A172 (cell line): ENCODE measurements around the gene TIGD6. TPM values are rescaled to one million over a fixed set of nuclear protein-coding genes. Genes with fewer than 3 reads are reported as not detected.
"Not testable (repeated sequence)": the region's sequence is repeated elsewhere in the genome, so short reads cannot be mapped to it uniquely, and the experiment has no call there.

Experiments
- DNase-seq: peaks from one replicate; pipeline ENCODE4 v3.0.0-alpha.2; 2015; ENCODE audit warnings: low spot score
- total RNA-seq: library from RNA; depleted of rRNA; stranded (reverse); fragments of >200 nt; shearing (Covaris generic); gene quantifications from 2 replicates; pipeline ENCODE4 v1.2.3, GENCODE V29; 2014; rRNA removed

Gene TIGD6
- 8.1 and 14.3 TPM in 2 replicates for total RNA-seq

GRCh38 chr5:150000256-150000989 is at the start of gene TIGD6, which contains the start of gene HMGXB3:
Gene TIGD6, minus strand, starts transcription at chr5:150000654. Its CDS starts 4,306 bp downstream, at chr5:149996348.
Gene HMGXB3, plus strand, starts transcription at chr5:150000739. Its CDS starts 4,114 bp downstream, at chr5:150004853.
- DNase-seq: peak; percentile 94

GRCh38 chr5:150046031-150046430 is 45.6 kb upstream of the TIGD6 start:
- DNase-seq: no peak

- no peak for DNase-seq
Measured at GRCh38 chr5:150045549-150045948, 45.1 kb upstream of the TIGD6 start.

DNA sequence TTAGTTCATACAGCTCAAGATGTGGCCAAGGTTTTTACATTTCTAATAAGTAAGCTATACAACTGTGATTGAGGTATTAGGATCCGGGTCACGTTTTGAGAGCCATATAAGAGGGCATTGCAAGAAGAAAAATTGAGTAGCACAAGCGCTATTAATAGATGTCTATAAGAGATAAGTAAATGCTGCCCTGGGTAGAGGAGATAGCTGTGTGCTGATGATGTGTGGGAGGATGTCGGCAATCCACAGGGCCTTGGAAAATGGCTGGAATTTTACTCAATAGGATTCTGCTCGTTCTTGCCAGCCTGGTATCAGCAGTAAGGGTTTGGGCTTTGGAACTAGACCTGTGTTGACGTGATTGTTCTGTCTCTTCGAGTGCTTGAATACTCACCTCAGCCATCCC is 44.3 kb upstream of the TIGD6 start:
- DNase-seq: no peak

- DNase-seq: peak; percentile 70
Measured at GRCh38 chr5:150044329-150044681, 43.9 kb upstream of the TIGD6 start.

DNA sequence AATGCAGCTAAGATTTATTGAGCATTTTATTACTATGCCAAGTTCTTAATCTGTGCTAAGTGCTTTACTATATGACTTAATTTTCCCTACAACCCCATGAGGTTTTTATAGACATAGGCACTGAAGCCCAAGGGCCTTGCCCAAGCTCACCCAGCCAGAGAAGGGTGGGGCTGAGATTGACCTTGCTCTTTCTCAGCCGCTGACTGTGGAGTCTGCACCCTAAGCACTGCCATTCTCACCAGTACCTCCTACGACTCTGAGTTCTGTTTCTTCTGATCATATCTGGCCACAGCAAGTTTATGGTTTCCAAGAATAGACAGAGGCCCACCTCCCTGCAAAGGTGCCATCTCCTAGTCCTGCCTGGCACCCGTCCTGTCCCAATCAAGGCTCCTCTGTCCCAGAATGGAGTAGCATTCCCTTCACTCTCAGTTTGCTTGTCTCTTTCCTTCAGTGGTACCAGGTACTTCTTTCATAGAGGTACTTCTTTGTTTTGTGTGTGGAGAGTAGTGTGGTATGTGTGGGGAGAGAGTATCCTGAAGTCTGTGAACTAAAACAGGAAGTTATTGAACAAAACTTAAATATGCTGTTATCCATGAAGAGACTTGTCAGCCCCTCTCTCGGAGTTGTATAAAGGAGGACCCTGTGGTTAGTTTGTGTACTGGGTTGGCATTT is 43.3 kb upstream of the TIGD6 start:
- DNase-seq: no peak

GRCh38 chr5:150042459-150042858 is 42.0 kb upstream of the TIGD6 start:
- no peak for DNase-seq

DNA sequence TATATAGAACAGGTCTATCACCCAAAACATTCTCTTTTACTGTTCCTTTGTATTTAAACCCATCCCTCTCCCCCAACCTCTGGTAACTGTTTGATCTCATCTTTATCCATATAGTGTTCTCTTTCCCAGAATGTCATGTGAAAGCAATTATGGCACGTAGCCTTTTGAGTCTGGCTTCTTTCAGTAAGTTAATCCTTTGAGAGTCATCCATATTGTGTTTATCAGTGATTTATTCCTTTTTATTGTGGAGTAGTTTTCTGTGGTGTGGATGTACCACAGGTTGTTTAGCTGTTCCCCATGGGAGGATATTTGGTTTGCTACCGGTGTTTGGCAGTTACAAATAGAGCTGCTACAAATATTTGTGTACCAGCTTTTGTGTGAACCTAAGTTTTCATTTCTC is 38.1 kb upstream of the TIGD6 start:
- no peak for DNase-seq

DNA sequence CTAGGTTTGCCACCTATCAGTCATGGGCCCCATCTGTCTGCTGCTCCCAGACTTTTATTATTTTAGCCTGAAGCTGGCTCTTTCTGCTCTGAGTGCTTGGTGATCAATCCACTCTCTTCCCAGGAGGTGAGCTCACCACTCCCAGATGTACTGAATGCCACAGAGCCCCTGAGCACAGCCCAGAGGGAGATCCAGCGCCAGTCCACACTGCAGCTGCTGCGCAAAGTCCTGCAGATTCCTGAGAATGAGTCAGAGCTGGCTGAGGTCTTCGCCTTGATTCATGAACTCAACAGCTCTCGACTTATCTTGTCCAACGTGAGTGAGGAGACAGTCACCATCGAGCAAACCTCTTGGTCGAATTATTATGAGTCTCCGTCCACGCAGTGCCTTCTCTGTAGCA is 36.1 kb upstream of the TIGD6 start:
- DNase-seq: peak; percentile 99

DNA sequence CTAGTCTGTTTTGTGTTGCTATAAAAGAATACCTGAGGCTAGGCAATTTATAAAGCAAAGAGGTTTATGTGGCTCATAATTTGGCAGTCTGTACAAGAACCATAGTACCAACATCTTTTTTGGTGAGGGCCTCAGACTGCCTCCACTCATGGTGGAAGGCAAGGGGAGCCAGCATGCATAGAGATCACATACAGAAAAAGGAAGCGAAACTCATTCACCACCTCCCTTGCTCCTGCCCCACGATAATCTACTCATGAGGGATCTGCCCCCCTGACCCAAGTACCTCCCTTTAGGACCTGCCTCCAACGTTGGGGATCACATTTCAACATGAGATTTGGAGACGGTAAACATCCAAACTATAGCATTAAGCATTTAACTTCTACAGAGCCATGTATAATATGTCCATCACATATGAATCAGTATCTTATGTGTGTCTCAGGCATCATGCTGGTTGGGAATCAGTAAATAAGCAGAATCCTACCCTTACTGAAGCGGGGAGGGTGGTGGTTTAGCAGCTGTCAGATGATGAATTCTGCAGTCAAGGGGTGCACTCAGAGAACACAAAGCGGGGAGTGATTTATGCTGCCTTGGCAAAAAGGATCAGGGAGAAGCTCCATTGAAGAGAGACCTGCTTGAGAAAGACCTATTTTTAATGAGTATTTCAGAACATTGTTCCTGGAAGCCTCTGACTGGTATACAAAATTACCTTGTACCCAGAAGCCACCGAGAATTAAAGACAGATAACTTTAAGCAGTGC is 34.9 kb upstream of the TIGD6 start:
- no peak for DNase-seq

GRCh38 chr5:150034662-150035061 is 34.2 kb upstream of the TIGD6 start:
- peak; percentile 52 for DNase-seq

- no peak for DNase-seq
Measured at GRCh38 chr5:150033334-150033733, 32.9 kb upstream of the TIGD6 start.

GRCh38 chr5:150028047-150028446 is 27.6 kb upstream of the TIGD6 start:
- not testable (repeated sequence) for DNase-seq

- DNase-seq: no peak
Measured at GRCh38 chr5:150026682-150027172, 26.3 kb upstream of the TIGD6 start.

DNA sequence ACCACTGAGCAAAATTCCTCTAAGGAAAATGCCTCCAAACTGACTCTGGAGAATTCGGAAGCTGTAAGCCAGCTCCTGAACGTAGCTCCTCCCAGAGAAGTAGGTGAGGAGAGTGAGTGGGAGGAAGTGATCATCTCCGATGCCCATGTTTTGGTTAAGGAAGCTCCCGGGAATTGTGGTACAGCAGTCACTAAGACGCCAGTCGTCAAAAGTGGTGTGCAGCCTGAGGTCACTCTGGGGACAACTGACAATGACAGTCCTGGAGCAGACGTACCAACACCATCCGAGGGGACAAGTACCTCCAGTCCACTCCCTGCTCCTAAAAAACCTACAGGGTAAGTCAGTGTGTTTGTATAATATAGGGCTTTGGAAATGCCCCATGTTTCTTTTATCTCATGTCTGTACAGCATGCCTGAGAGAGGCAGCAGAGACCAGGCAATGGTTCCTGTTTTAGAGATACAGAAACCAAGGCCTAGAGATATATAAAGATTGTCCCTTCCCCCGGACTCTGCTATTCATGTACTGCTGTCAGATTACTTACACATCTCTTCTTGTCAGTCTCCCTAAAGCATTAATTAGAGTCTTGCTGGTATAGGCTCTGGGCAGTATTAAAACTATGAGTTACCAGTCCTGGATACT is 24.0 kb upstream of the TIGD6 start:
- DNase-seq: no peak

DNA sequence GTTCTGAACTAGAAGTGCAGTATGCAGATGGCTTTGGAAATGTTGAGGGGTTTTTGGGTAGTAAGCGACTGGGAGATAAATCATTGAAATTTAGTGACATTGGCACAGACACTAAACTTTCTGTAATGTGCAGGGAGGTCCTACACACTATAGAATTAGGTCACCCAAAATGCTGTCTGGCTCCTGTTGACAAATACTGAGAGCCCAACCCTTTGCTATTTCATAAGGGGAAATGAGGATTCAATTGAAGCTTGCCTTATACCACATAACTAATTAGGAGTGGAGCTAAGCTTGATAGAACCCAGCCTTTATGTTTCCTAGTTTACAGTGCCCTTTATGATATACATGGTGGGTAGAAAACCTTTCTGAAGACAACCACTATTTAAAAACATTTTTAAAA is 22.7 kb upstream of the TIGD6 start:
- no peak for DNase-seq

DNA sequence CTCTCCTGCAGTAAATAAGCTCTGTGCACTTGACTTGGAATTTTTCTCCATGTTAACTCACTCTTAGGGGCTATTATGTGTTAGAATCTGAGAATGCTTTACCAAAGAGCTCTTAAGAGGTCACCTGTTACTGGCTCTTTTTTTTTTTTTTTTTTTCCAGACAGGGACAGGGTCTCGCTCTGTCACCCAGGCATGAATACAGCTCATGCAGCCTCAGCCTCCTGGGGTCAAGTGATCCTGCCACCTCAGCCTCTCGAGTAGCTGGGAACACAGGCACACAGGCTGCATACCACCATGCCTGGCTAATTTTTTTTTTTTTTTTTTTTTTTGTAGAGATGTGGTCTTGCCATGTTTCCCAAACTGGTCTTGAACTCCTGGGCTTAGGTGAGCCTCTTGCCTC is 22.2 kb upstream of the TIGD6 start:
- DNase-seq: no peak

- peak; percentile 97 for DNase-seq
Measured at GRCh38 chr5:150022158-150022531, 21.7 kb upstream of the TIGD6 start.

GRCh38 chr5:150021491-150022157 is 21.2 kb upstream of the TIGD6 start:
- peak; percentile 90 for DNase-seq

GRCh38 chr5:150020249-150020648 is 19.8 kb upstream of the TIGD6 start:
- no peak for DNase-seq

DNA sequence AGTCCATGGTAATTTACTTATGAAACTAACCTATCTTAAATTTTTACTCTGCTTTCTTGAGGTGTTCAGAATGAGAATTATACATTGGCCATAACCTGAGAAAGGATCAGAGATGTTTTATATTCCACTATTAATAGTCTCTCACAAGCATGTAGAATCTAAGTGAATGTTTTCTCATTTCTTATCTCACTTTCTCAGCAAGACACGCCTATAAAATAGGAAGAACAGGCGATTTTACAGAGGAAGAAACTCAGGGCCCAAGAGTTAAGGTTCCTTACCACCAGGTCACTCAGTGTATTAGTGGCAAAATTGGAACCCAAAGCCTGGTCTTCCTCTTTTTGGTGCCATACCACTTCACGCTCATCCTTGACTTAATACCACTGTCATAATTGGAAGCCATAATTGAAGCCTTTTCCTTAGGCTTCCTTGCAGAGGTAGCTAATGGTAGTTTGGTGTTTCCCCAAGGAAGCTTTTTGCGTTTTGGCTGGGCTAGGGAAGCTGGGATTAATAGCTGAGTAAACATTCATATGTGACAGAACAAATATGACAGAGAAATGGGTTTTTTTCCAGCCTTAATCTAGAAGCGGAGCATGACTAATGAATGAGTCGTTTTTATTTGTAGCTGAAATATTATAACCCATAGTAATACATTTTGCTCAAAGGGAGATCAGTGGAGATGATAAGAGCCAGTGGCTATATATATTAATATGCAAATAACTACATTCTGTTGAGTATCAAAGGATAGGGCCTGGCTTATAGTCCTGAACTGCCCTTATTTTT is 17.0 kb upstream of the TIGD6 start:
- peak; percentile 46 for DNase-seq
